ENCODE results near the gene TRPM4.
"Not testable (repeated sequence)": the region's sequence is repeated elsewhere in the genome, so short reads cannot be mapped to it uniquely, and the experiment has no call there.

Gene TRPM4

GRCh38 chr19:49127674-49128544 is 29.7 kb upstream of the TRPM4 start:
- DNase-seq, result peak; percentile 55 to 89

DNA sequence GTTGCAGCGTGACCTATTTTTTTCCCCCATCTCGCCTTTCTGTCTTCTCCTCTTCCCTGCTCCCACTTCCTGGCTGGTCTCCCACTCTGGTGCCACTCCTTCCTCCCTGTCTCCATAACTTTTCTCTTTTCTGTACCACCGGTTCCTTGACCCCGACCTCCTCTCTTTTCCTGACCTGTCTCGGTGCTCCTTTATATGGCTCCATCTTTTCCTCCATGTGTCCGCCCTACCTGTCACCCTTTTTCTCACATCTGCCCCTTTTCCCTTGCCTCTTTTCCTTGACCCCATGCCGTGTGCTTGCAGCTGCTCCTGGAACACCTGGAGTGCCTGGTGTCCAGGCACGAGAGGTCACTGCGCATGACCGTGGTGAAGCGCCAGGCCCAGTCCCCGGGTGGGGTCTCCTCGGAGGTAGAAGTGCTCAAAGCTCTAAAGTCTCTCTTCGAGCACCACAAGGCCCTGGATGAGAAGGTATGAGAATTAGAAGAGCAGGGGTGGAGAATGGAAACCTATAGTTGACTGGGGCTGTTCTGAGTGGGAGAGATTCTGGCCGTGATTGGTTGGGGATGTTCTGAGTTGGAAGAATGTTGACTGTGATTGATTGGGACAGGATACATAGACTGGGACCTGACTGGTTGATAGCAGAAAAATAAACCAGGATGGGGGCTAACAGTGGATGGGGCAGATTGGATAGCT is 28.9 kb upstream of the TRPM4 start:
- DNase-seq, result no peak

DNA sequence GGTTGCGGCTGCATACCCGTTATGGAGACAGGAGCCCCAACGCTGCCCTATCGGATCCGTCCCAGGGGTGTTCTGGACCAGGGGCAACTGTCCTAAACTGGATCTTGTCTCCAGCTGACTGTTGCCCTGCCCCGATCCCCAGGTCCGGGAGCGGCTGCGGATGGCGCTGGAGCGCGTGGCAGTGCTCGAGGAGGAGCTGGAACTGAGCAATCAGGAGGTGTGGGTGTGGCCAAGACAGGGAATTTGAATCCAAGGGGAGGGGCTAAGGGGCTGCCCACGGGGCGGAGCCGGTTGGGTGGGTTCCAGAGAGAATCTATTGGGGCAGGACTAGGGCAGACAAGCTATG is 28.4 kb upstream of the TRPM4 start:
- no peak for DNase-seq

GRCh38 chr19:49130325-49130724 is 27.3 kb upstream of the TRPM4 start:
- DNase-seq, result no peak

DNA sequence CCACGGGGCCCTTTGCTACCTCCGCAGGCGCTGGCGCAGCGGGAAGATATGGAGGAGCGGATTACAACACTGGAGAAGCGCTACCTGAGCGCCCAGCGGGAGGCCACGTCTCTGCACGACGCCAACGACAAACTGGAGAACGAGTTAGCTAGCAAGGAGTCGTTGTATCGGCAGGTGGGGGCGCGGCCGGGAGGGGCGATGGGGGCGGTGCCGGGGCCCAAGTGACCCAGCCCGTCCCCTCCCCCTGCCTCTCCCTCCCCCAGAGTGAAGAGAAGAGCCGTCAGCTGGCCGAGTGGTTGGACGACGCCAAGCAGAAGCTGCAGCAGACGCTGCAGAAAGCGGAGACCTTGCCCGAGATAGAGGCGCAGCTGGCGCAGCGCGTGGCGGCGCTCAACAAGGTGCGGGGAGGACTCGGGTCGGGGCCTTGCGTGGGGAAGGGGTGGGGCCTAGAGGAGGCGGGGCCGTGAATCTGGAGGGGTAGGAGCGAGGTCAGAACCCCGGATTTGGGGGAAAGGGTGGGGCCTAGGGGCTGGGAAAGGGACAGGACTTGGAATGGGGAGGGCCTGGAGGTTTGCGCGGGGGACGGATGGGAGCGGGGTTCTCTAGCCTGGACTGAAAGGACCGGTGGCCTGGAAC is 24.5 kb upstream of the TRPM4 start:
- no peak for DNase-seq

- DNase-seq, result no peak
Observed at GRCh38 chr19:49133621-49134454, 23.8 kb upstream of the TRPM4 start.

DNA sequence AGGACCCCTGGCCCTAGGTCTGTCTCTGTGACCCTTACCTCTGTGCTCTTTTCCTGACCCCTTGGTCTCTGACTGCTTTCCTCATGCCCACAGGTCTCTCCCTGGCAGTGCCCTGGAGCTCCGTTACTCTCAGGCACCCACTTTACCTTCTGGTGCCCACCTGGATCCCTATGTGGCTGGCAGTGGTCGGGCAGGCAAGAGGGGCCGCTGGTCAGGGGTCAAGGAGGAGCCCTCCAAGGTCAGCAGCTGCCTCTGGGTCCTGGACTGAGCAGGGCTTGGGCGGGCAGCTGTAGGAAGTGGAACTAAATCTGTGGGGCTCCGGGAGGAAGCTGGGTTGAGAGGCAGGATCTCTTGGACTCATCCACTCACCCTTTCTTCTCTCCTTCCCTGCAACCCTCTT is 21.9 kb upstream of the TRPM4 start:
- no peak for DNase-seq

- DNase-seq, result no peak
Observed at GRCh38 chr19:49136771-49137171, 20.8 kb upstream of the TRPM4 start.

DNA sequence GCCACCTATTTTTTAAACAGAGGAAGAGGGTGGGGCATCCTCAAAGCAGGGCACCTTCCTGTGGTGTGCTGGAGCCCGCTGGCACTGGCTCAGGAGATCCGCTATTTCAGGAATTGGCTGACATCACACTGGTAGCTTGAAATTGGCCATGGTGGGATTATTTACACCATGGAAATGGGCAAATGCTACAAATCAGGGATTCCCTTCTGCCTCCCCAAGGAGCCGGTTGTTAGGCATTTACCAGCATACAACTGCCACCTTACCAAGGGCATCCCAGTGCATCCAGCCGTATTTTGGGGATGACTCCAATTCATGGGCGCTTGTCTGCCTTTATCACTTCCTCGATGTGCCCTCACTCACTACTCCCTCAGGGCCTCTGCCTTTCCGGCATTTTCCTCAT is 16.6 kb upstream of the TRPM4 start:
- no peak for DNase-seq

DNA sequence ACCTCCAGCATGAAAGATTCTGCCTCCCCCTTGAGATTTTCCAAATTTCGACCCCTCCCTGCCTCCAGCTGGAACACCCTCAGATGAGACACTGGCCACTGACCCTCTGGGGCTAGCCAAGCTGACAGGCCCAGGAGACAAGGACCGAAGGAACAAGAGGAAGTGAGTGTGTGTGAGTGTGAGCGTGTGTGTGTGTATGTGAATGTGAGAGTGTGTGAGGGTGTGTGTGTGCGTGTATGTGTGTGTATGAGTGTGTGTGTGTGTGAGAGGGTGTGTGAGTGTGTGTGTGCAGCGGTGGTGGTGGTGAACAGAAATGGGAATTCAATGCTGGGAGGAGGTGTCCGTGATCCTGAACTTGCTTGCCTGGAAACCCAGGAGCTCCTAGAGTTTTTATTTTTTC is 16.2 kb upstream of the TRPM4 start:
- no peak for DNase-seq

DNA sequence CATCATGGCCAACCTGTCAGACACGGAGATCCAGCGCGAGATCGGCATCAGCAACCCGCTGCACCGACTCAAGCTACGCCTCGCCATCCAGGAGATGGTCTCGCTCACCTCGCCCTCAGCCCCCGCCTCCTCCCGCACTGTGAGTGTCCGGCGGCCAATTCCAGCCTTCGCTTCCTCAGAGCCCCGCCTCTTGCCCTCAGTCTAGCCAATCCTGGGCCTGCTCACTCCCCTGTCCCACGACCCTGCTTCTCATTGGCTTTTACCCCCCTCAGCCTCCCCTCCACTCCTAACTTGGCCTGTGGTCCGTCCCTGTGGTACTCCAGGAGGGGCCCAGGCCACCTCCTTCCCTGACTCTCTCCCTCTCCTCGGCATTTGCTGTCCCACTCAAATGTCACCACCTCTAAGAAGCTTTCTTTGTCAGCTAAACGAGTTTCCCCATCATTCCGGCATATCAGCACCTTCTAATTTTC is 14.7 kb upstream of the TRPM4 start:
- DNase-seq, result peak; percentile 20 to 73

GRCh38 chr19:49145573-49146407 is 11.8 kb upstream of the TRPM4 start:
- peak in 1 of 2 experiments; percentile 46 for DNase-seq

DNA sequence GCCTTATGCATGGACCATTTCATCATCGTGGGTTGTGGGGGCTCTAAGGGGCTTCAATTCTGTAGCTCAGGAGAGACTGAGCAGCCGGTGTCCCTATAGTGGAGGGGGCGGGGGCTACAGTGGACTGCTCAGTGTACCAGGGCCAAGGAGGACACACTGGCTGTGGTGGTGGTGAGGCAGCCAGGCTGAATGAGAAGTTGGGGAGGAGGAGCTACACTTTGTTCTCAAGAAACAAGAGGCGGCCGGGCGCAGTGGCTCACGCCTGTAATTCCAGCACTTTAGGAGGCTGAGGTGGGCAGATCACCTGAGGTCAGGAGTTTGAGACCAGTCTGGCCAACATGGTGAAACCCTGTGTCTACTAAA is 11.2 kb upstream of the TRPM4 start:
- not testable (repeated sequence) for DNase-seq

DNA sequence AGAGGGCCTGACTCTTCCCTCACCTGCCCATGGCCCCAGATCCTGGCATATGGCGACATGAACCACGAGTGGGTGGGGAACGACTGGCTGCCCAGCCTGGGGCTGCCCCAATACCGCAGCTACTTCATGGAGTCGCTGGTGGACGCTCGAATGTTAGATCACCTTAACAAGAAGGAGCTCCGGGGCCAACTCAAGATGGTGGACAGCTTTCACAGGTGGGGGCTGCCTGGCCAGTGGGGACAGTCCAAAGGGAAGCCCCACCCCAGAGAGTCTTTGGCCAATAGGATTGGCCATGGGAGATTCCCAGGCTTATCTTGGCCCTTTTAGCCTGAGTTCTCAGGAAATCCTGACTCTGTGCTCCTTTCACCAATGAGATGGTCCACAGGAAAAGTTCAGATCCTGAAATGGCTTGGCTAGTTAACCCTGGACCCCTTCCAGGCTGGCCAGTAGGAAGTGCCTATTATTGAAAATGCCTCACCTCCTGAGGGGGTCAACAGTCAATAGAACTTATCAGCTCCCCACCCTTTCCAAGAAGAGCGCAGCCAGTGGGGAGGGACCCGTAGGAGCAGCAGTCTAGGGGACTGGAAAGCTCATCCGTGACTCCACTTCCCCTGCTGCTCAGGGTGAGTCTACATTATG is 9.4 kb upstream of the TRPM4 start:
- no peak for DNase-seq

GRCh38 chr19:49148784-49149651 is 8.6 kb upstream of the TRPM4 start:
- peak; percentile 51 to 80 for DNase-seq

- peak; percentile 35 to 42 for DNase-seq
Observed at GRCh38 chr19:49149652-49150105, 7.9 kb upstream of the TRPM4 start.

GRCh38 chr19:49150106-49150943 is 7.3 kb upstream of the TRPM4 start:
- peak in 1 of 2 experiments; percentile 79 for DNase-seq

- DNase-seq, result no peak
Observed at GRCh38 chr19:49150944-49151243, 6.7 kb upstream of the TRPM4 start.

DNA sequence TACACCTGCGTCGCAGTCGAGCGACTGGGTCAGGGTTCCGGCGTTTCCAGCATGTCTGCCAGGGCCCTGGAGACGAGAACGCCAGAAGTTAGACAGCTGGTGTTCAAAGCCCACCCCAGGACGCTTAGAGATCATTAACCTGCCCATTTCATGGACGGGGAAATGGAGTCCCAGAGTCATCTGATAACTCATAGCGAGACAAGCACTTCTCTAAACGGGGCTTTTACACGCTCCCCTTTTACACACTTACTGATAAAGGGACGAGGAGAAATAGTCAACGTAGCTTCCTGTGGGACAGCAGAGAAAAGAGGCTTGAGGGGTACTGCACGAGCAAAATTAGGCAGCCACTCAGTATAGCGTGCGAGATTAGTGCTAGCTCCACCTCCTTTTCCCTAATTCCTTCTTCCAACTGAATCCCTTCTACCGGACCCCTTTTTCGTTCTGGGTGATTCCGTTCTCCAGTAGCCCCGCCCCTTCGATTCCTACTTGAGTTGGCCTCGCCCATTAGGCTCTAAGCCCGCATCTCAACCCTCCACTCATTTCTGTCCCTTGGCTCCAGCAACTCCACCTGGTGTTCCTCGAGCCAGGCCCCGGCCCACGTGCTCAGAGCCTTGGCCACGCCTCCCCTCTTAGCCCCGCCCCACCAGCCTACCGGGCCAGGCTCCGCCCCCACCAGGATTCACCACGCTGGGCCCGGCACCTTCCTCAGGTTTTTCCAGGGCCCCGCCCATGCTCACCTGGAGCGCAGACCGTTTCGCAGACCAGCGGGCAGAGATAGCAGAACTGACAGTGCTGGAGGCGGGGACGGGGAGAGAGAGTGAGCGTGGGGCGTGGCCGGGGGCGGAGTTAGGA is 6.1 kb upstream of the TRPM4 start:
- no peak for DNase-seq
